OCI-LY1 (cell line): ENCODE data around the gene TGM6.

ENCODE experiments used
- H2AFZ ChIP-seq: fragments of 200-600 bp; sonication (generic), shearing (Covaris generic); 2 replicates; pipeline ENCODE4 v1.6.0; 2014; ENCODE audit warnings: antibody characterized with exemption, mild to moderate bottlenecking, low read length
- H3F3A ChIP-seq: fragments of 200-600 bp; sonication (generic), shearing (Covaris generic); 2 replicates; pipeline ENCODE4 v1.6.0; 2014; ENCODE audit warnings: mild to moderate bottlenecking, antibody characterized with exemption, low read length, moderate library complexity; ENCODE audit not compliant: insufficient read depth
- H3K27ac ChIP-seq: fragments of 200-600 bp; sonication (generic); 2 replicates; pipeline ENCODE4 v1.5.1; 2014; ENCODE audit warnings: low read length, mixed run types, mild to moderate bottlenecking, low read depth; ENCODE audit not compliant: poor library complexity, severe bottlenecking
- H3K27me3 ChIP-seq: fragments of 200-600 bp; sonication (generic); 2 replicates; pipeline ENCODE4 v1.6.0; 2014; ENCODE audit warnings: antibody characterized with exemption, mild to moderate bottlenecking, low read length, moderate library complexity; ENCODE audit not compliant: insufficient read depth
- H3K36me3 ChIP-seq: fragments of 200-600 bp; sonication (generic); 2 replicates; pipeline ENCODE4 v1.6.1; 2014; ENCODE audit warnings: mild to moderate bottlenecking, antibody characterized with exemption, low read length, moderate library complexity, mixed read lengths; ENCODE audit not compliant: insufficient read depth
- H3K4me1 ChIP-seq: fragments of 200-600 bp; sonication (generic); 2 replicates; pipeline ENCODE4 v1.5.1; 2014; ENCODE audit warnings: mild to moderate bottlenecking, low read length, moderate library complexity; ENCODE audit not compliant: insufficient read depth, severe bottlenecking
- H3K4me2 ChIP-seq: fragments of 200-600 bp; sonication (generic), shearing (Covaris generic); 2 replicates; pipeline ENCODE4 v1.6.1; 2014; ENCODE audit warnings: low read length
- H3K4me3 ChIP-seq: fragments of 200-600 bp; sonication (generic); 2 replicates; pipeline ENCODE4 v1.5.1; 2014; ENCODE audit warnings: low read length, low read depth, mild to moderate bottlenecking, mixed read lengths; ENCODE audit not compliant: poor library complexity, severe bottlenecking
- H3K79me2 ChIP-seq: fragments of 200-600 bp; shearing (Covaris generic); 2 replicates; pipeline ENCODE4 v1.6.1; 2016; ENCODE audit warnings: mixed run types, low read length, mixed read lengths; ENCODE audit not compliant: insufficient read depth
- H3K9ac ChIP-seq: fragments of 200-600 bp; sonication (generic), shearing (Covaris generic); 2 replicates; pipeline ENCODE4 v1.6.1; 2014; ENCODE audit warnings: mild to moderate bottlenecking, low read length, mixed read lengths
- H3K9me2 ChIP-seq: fragments of 200-600 bp; sonication (generic), shearing (Covaris generic); 2 replicates; pipeline ENCODE4 v1.6.1; 2014; ENCODE audit warnings: low read depth, mild to moderate bottlenecking, low read length, mixed read lengths
- H3K9me3 ChIP-seq: fragments of 200-600 bp; shearing (Covaris generic); 2 replicates; pipeline ENCODE4 v1.6.1; 2014; ENCODE audit warnings: low read length, mixed read lengths
- H4K20me1 ChIP-seq: fragments of 200-600 bp; sonication (generic), shearing (Covaris generic); 2 replicates; pipeline ENCODE4 v1.6.0; 2016; ENCODE audit warnings: mild to moderate bottlenecking, low read length; ENCODE audit not compliant: insufficient read depth
- EZH2 ChIP-seq: fragments of 200-600 bp; sonication (generic), shearing (Covaris generic); IDR thresholded peaks from 2 replicates; pipeline ENCODE4 v1.8.0; 2017; ENCODE audit warnings: borderline replicate concordance, mixed run types, mild to moderate bottlenecking, antibody characterized with exemption, low read length, moderate library complexity, mixed read lengths
- TF ChIP-seq, protein P1 (sequence below): fragments of 200-600 bp; sonication (generic), shearing (Covaris generic); IDR thresholded peaks from 2 replicates; pipeline ENCODE4 v1.5.1; 2017; ENCODE audit warnings: mild to moderate bottlenecking, antibody characterized with exemption, low read length, moderate library complexity, mixed read lengths

The TGM6 gene

GRCh38 chr20:2340136-2340535, 40.6 kb upstream of the TGM6 start:
- Histone ChIP-seq H3K79me2 (no peaks in the 10 kb centered on the region), H3K36me3 (no peaks in the 10 kb centered on the region), H4K20me1 (no peaks in the 10 kb centered on the region), H2AFZ (no peak overlapping the region), H3K4me3 (no peak overlapping the region), H3K4me2 (no peak overlapping the region), H3K9me3 (no peaks in the 10 kb centered on the region), H3K9me2 (no peaks in the 10 kb centered on the region), H3F3A (no peaks in the 10 kb centered on the region), H3K9ac (no peak overlapping the region), H3K27me3 (no peaks in the 10 kb centered on the region), H3K4me1 (no peaks in the 10 kb centered on the region), H3K27ac (no peak overlapping the region)
- TF ChIP-seq, protein P1, sequence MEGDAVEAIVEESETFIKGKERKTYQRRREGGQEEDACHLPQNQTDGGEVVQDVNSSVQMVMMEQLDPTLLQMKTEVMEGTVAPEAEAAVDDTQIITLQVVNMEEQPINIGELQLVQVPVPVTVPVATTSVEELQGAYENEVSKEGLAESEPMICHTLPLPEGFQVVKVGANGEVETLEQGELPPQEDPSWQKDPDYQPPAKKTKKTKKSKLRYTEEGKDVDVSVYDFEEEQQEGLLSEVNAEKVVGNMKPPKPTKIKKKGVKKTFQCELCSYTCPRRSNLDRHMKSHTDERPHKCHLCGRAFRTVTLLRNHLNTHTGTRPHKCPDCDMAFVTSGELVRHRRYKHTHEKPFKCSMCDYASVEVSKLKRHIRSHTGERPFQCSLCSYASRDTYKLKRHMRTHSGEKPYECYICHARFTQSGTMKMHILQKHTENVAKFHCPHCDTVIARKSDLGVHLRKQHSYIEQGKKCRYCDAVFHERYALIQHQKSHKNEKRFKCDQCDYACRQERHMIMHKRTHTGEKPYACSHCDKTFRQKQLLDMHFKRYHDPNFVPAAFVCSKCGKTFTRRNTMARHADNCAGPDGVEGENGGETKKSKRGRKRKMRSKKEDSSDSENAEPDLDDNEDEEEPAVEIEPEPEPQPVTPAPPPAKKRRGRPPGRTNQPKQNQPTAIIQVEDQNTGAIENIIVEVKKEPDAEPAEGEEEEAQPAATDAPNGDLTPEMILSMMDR = no peak
- no peak for TF ChIP-seq EZH2

- H3K9ac ChIP-seq = no peak overlapping the region
- no peaks in the 10 kb centered on the region for H4K20me1 ChIP-seq
- no peak overlapping the region for H3K27ac ChIP-seq
- H2AFZ ChIP-seq = no peak overlapping the region
- no peak overlapping the region for H3K4me2 ChIP-seq
- TF ChIP-seq, protein P1 = no peak
- TF ChIP-seq EZH2 = no peak
- no peaks in the 10 kb centered on the region for H3K9me2 ChIP-seq
- H3K4me1 ChIP-seq = no peaks in the 10 kb centered on the region
- no peaks in the 10 kb centered on the region for H3K27me3 ChIP-seq
- H3K9me3 ChIP-seq = no peaks in the 10 kb centered on the region
- no peaks in the 10 kb centered on the region for H3K79me2 ChIP-seq
- H3K4me3 ChIP-seq = no peak overlapping the region
- no peaks in the 10 kb centered on the region for H3K36me3 ChIP-seq
- H3F3A ChIP-seq = no peaks in the 10 kb centered on the region
These were observed 39.9 kb upstream of the TGM6 start for GRCh38 chr20:2340823-2341222.

DNA sequence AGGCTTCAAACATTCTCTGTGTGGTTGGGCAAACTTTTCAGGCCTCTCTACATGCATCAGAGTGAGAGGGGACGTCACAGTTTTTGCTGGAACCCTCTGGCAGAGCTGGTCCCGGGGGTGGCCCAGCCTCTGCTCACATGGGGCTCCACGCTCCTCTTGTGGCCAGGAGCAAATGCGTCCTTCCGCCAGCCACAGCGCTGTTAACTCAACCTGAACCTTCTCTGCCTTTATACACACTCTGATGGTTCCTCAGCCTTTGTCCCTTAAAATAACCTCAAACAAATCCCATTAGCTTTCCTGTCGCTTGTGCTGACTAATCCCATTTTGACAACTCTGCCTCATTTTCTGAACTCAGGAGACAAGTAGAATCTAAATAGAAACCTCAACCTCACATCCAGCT, 39.4 kb upstream of the TGM6 start:
- TF ChIP-seq, protein P1 = no peak
- TF ChIP-seq EZH2 = no peak
- no peaks in the 10 kb centered on the region for H3K36me3 ChIP-seq
- H3K27ac ChIP-seq = no peak overlapping the region
- H2AFZ ChIP-seq = no peak overlapping the region
- no peak overlapping the region for H3K4me3 ChIP-seq
- H3F3A ChIP-seq = no peaks in the 10 kb centered on the region
- no peaks in the 10 kb centered on the region for H3K79me2 ChIP-seq
- no peak overlapping the region for H3K9ac ChIP-seq
- no peaks in the 10 kb centered on the region for H3K9me2 ChIP-seq
- no peak overlapping the region for H3K4me2 ChIP-seq
- no peaks in the 10 kb centered on the region for H3K27me3 ChIP-seq
- no peaks in the 10 kb centered on the region for H4K20me1 ChIP-seq
- H3K9me3 ChIP-seq = no peaks in the 10 kb centered on the region
- no peaks in the 10 kb centered on the region for H3K4me1 ChIP-seq
